Fibroblast of lung (primary cell): ENCODE measurements around the gene FCHO2.

Source experiments
- EZH2 ChIP-seq: IDR thresholded peaks from 2 replicates; pipeline ENCODE4 v1.5.1; 2012; ENCODE audit warnings: low read length, control low read depth, mild to moderate bottlenecking; ENCODE audit errors: missing control alignments
- TF ChIP-seq, protein P1 (sequence below), 2 donors: IDR thresholded peaks in 1 of 2; conservative IDR thresholded peaks in 1 of 2; 1 replicate in 1 of 2; 2 replicates in 1 of 2; pipeline ENCODE4 v1.5.1; 2011 to 2012; ENCODE audit warnings: low read length in 2 of 2, control low read depth in 1 of 2, inconsistent platforms in 1 of 2, low read depth in 1 of 2, mild to moderate bottlenecking in 1 of 2

DNA sequence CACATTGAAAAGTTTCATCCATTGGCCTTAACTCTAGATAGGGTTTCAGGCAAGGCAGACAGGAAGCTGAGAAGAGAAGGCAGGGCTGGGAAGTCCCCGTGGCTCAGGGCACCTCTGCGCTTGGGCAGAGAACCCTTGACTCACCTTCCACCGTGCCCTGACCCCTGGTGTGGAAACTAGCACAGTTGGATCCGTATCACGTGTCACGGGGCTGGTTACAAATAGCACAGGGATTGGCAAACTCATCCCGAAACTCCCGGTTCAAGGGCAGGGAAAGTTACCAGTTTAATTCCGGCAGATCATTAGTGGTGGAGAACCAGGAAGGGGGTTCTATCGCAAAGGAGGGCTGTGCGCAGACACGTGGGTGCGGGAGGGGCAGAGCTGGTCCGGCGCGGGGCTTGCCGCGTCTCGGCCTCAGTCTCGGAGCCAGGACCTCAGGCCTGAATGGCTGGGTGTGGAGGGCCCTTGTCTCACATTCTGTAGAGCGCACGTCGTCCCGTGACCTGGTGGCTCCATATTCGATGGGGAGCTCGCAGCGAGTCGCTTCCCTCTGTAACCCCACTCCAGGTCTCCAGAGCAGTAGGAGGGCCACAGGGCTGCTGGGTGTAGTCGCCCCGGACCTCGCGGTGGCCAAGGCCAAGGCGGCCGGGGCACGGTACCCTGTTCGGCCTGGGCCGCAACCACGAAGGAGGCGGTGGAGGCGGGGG, 163.8 kb downstream of the FCHO2 start:
- TF ChIP-seq, protein P1, sequence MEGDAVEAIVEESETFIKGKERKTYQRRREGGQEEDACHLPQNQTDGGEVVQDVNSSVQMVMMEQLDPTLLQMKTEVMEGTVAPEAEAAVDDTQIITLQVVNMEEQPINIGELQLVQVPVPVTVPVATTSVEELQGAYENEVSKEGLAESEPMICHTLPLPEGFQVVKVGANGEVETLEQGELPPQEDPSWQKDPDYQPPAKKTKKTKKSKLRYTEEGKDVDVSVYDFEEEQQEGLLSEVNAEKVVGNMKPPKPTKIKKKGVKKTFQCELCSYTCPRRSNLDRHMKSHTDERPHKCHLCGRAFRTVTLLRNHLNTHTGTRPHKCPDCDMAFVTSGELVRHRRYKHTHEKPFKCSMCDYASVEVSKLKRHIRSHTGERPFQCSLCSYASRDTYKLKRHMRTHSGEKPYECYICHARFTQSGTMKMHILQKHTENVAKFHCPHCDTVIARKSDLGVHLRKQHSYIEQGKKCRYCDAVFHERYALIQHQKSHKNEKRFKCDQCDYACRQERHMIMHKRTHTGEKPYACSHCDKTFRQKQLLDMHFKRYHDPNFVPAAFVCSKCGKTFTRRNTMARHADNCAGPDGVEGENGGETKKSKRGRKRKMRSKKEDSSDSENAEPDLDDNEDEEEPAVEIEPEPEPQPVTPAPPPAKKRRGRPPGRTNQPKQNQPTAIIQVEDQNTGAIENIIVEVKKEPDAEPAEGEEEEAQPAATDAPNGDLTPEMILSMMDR (conservative IDR thresholded peaks at IDR 0.05 in 1 of 2, IDR thresholded peaks at IDR 0.05 in 1 of 2; ENCODE audit: low read depth in 1 of 2, low read length in 2 of 2): no peak
- no peak for TF ChIP-seq EZH2
